Small intestine (tissue), 7 donors: Measurements from ENCODE around the gene KCNK17. TPM values are rescaled to one million over a fixed set of nuclear protein-coding genes. Genes with fewer than 3 reads are reported as not detected.
"Not testable (repeated sequence)": the region's sequence is repeated elsewhere in the genome, so short reads cannot be mapped to it uniquely, and the experiment has no call there.

ENCODE experiments used
- DNase-seq, 2 donors: peaks; one replicate each; pipeline versions ENCODE4 v3.0.0 to v3.0.0-alpha.2; 2013
- FAIRE-seq: peaks from 2 replicates; lab custom pipeline; 2012; peaks lifted over from hg19 to GRCh38; lab: Jason Lieb, UNC
- H3K27ac ChIP-seq, 3 donors: one replicate each; pipeline ENCODE4 v1.5.1; 2013; ENCODE audit warnings: low read length in 2 of 3, mild to moderate bottlenecking in 2 of 3, control low read depth in 1 of 3, inconsistent platforms in 1 of 3, low read depth in 1 of 3, moderate library complexity in 1 of 3
- H3K27me3 ChIP-seq, 3 donors: one replicate each; pipeline ENCODE4 v1.6.1; 2013; ENCODE audit warnings: low read length in 3 of 3, inconsistent platforms in 1 of 3; ENCODE audit not compliant: control insufficient read depth in 3 of 3, insufficient read depth in 3 of 3
- H3K36me3 ChIP-seq, 3 donors: one replicate each; pipeline ENCODE4 v1.6.1; 2013; ENCODE audit warnings: low read length in 3 of 3, inconsistent platforms in 1 of 3, low read depth in 1 of 3, mild to moderate bottlenecking in 1 of 3, moderate library complexity in 1 of 3; ENCODE audit not compliant: control insufficient read depth in 3 of 3, insufficient read depth in 2 of 3
- H3K4me1 ChIP-seq, 3 donors: one replicate each; pipeline ENCODE4 v1.6.1; 2013; ENCODE audit warnings: low read length in 2 of 3, inconsistent platforms in 1 of 3, low read depth in 1 of 3, mild to moderate bottlenecking in 1 of 3, moderate library complexity in 1 of 3; ENCODE audit not compliant: control insufficient read depth in 3 of 3, insufficient read depth in 2 of 3
- H3K4me3 ChIP-seq, 3 donors: one replicate each; pipeline ENCODE4 v1.5.1; 2013; ENCODE audit warnings: low read length in 3 of 3, control low read depth in 1 of 3, inconsistent platforms in 1 of 3, low read depth in 1 of 3, mild to moderate bottlenecking in 1 of 3, moderate library complexity in 1 of 3
- H3K9me3 ChIP-seq, 2 donors: one replicate each; pipeline ENCODE4 v1.6.1; 2013; ENCODE audit warnings: low read depth in 1 of 2, low read length in 1 of 2; ENCODE audit not compliant: control insufficient read depth in 2 of 2, insufficient read depth in 1 of 2
- WGBS, 3 donors: extraction: QIAGEN DNeasy Blood & Tissue Kit; methylation state at CpG; one replicate each; pipeline ENCODE4 v1.1.7; 2013; 5-methylcytosine and 5-hydroxymethylcytosine counted together
- polyA plus RNA-seq, 4 donors: library from polyadenylated mRNA; stranded (reverse) in 3 of 4; unstranded in 1 of 4; fragments of 200-250 nt in 3 of 4; fragments of 120-200 nt in 1 of 4; gene quantifications; one replicate each; pipeline versions ENCODE4 v1.2.1 to v1.2.3, GENCODE V29; 2013
- donor health status: healthy with polysubstance abuse.
- donor health status: control.
- donor health status: control.
- donor health status: Bipolar disorder and iron deficiency.
- donor health status: healthy.

The KCNK17 gene
- polyA plus RNA-seq, 4 donors, result 0.45 to 1.4 (median 1.3) TPM; not detected in 1

GRCh38 chr6:39294133-39294532 is 20.1 kb downstream of the KCNK17 start:
- no peaks in the 10 kb centered on the region for H3K36me3 ChIP-seq
- no peaks in the 10 kb centered on the region for H3K27me3 ChIP-seq
- WGBS, 3 donors, result 28 to 54% (median 49%) methylated on average over 5 of the region's 5 CpGs
- no peak for FAIRE-seq
- H3K4me3 ChIP-seq, result no peak overlapping the region
- peak in 1 of 2 donors; percentile 75 for DNase-seq
- H3K4me1 ChIP-seq, result peaks cover 0 to 9% (median 3%) of the 10 kb centered on the region in 3 donors
- no peak overlapping the region for H3K27ac ChIP-seq
- H3K9me3 ChIP-seq, result peaks cover 0 to 5% of the 10 kb centered on the region in 2 donors

GRCh38 chr6:39292637-39293036 is 21.6 kb downstream of the KCNK17 start:
- 91 to 97% (median 93%) methylated on average over 6 of the region's 6 CpGs for WGBS, 3 donors
- no peak for FAIRE-seq

GRCh38 chr6:39289490-39289889 is 24.7 kb downstream of the KCNK17 start:
- Histone ChIP-seq H3K36me3 (no peaks in the 10 kb centered on the region), H3K9me3 (peaks cover 0 to 6% of the 10 kb centered on the region in 2 donors), H3K27ac (no peak overlapping the region), H3K27me3 (peaks cover 0 to 13% (median 0%) of the 10 kb centered on the region in 3 donors), H3K4me3 (no peak overlapping the region), H3K4me1 (no peaks in the 10 kb centered on the region)
- peak; percentile 38 to 72 for DNase-seq
- WGBS, 3 donors, result 39 to 68% (median 50%) methylated on average over 2 of the region's 2 CpGs
- FAIRE-seq, result no peak

More at GRCh38 chr6:39292637-39293036, 21.6 kb downstream of the KCNK17 start:
- peaks cover 0 to 3% (median 2%) of the 10 kb centered on the region in 3 donors for H3K4me1 ChIP-seq
- H3K9me3 ChIP-seq, result peaks cover 0 to 6% of the 10 kb centered on the region in 2 donors
- H3K27me3 ChIP-seq, result peaks cover 0 to 5% (median 0%) of the 10 kb centered on the region in 3 donors
- H3K4me3 ChIP-seq, result no peak overlapping the region
- no peaks in the 10 kb centered on the region for H3K36me3 ChIP-seq
- H3K27ac ChIP-seq, result no peak overlapping the region
- DNase-seq, result no peak

DNA sequence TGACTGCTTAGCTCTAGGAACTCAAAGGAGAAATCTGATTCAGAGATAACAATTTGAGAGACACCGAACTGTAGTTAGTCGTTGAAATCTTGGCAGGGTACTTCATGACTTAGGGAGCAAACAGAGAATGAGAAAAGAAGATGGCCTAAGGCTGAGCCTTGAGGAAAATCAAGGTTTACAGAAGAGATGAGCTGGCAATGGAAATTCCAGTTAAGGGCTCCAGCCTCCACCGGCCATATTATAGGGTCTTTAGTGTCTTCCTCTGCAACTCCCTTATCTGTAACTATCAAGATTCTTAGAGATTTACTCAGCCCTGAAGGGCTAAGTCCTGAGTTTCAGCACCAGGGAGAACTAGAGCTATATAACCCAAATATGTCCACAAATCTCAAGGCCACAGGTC is 26.6 kb downstream of the KCNK17 start:
- Histone ChIP-seq H3K27ac (no peak overlapping the region), H3K4me3 (no peak overlapping the region), H3K36me3 (no peaks in the 10 kb centered on the region), H3K4me1 (no peaks in the 10 kb centered on the region), H3K27me3 (peaks cover 0 to 18% (median 0%) of the 10 kb centered on the region in 3 donors), H3K9me3 (peaks cover 0 to 6% of the 10 kb centered on the region in 2 donors)
- DNase-seq (no peak), FAIRE-seq (no peak)
- WGBS, 3 donors, result 91 to 93% (median 92%) methylated on average over 3 of the region's 3 CpGs

DNA sequence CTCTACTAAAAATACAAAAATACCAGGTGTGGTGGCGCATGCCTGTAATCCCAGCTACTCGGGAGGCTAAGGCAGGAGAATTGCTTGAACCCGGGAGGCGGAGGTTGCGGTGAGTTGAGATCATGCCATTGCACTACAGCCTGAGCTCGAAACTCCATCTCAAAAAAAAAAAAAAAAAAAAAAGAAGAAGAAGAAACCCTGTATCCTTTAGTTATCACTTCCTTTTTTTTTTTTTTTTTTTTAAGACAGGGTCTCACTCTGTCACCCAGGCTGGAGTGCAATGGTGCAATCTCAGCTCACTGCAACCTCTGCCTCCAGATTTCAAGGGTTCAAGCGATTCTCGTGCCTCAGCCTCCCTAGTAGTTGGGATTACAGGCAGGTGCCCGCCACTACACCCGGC is 27.6 kb downstream of the KCNK17 start:
- not testable (repeated sequence) for DNase-seq, H3K36me3 ChIP-seq, H3K4me3 ChIP-seq, H3K4me1 ChIP-seq, H3K9me3 ChIP-seq, H3K27ac ChIP-seq, FAIRE-seq
- 73 to 79% (median 78%) methylated on average over 10 of the region's 10 CpGs for WGBS, 3 donors
- peaks cover 0 to 28% (median 0%) of the 10 kb centered on the region in 3 donors for H3K27me3 ChIP-seq

GRCh38 chr6:39282774-39283173 is 31.4 kb downstream of the KCNK17 start:
- 49 to 54% (median 53%) methylated on average over 2 of the region's 2 CpGs for WGBS, 3 donors
- peaks cover 0 to 46% (median 0%) of the 10 kb centered on the region in 3 donors for H3K27me3 ChIP-seq
- FAIRE-seq, result no peak
- no peak overlapping the region for H3K4me3 ChIP-seq
- H3K36me3 ChIP-seq, result no peaks in the 10 kb centered on the region
- DNase-seq, result no peak
- peaks cover 2 to 6% (median 3%) of the 10 kb centered on the region in 3 donors for H3K4me1 ChIP-seq
- no peak overlapping the region for H3K27ac ChIP-seq
- no peaks in the 10 kb centered on the region for H3K9me3 ChIP-seq

- Histone ChIP-seq H3K27me3 (peaks cover 0 to 52% (median 0%) of the 10 kb centered on the region in 3 donors), H3K9me3 (no peaks in the 10 kb centered on the region), H3K4me1 (peaks cover 2 to 6% (median 3%) of the 10 kb centered on the region in 3 donors), H3K27ac (peak overlapping the region in 2 of 3 donors; percentile 92 to 98), H3K4me3 (no peak overlapping the region), H3K36me3 (no peaks in the 10 kb centered on the region)
- WGBS, 3 donors, result 33 to 67% (median 48%) methylated on average over 11 of the region's 11 CpGs
- peak; percentile 46 to 94 for DNase-seq
- no peak for FAIRE-seq
Measured at GRCh38 chr6:39281312-39281980, 32.8 kb downstream of the KCNK17 start.

DNA sequence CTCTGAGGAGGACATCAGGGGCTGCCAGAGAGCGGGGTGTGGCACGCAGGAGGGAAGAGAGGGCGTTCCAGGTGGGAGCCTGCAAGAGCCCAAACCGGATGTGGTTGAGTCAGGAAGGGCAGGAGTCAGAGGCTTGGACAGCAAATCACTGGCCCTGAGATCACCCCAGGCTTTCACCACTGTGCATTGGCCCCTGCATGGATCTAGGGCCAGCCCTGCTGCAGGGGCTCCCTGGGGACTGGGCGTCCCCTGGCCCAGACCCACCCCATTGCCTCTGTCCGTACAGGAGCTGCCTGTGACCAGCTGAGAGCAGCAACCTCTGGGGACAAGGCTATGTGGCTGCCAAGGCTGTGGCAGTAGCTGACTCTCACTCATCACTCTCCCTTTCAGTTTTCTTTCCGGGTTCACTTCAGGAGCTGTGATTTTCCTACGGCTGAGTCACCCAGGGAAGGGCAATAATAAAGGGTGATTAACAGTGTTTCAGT is 33.9 kb downstream of the KCNK17 start:
- peak; percentile 90 to 96 for DNase-seq
- H3K27me3 ChIP-seq, result peaks cover 0 to 50% (median 0%) of the 10 kb centered on the region in 3 donors
- 9 to 31% (median 20%) methylated on average over 8 of the region's 8 CpGs for WGBS, 3 donors
- H3K4me1 ChIP-seq, result peaks cover 2 to 6% (median 3%) of the 10 kb centered on the region in 3 donors
- no peaks in the 10 kb centered on the region for H3K36me3 ChIP-seq
- H3K4me3 ChIP-seq, result no peak overlapping the region
- FAIRE-seq, result no peak
- H3K27ac ChIP-seq, result peak overlapping the region in 2 of 3 donors; percentile 93 to 98
- no peaks in the 10 kb centered on the region for H3K9me3 ChIP-seq
